Umbilical cord (tissue), 2 donors: ENCODE data around the gene MBP. TPM values are rescaled to one million over a fixed set of nuclear protein-coding genes. Genes with fewer than 3 reads are reported as not detected.

Source experiments
- DNase-seq: peaks from one replicate; pipeline ENCODE4 v3.0.0-alpha.2; 2015; ENCODE audit warnings: low spot score
- total RNA-seq: library from RNA; depleted of rRNA; stranded (reverse); fragments of >200 nt; gene quantifications from one replicate; pipeline ENCODE4 v1.2.3, GENCODE V29; 2014; ENCODE audit warnings: low replicate concordance; ENCODE audit not compliant: insufficient read depth

MBP gene
- total RNA-seq, 1 donor from 2014 or later, result 20.0 TPM

GRCh38 chr18:77066101-77066500 lies 66.5 kb downstream of the MBP start:
- DNase-seq, result no peak

- DNase-seq, result peak; percentile 57
Observed at GRCh38 chr18:77065221-77065981, 67.2 kb downstream of the MBP start.

GRCh38 chr18:77063260-77063659 lies 69.3 kb downstream of the MBP start:
- DNase-seq, result no peak

GRCh38 chr18:77062518-77063003 lies 70.0 kb downstream of the MBP start:
- no peak for DNase-seq

- no peak for DNase-seq
Observed at GRCh38 chr18:77061946-77062517, 70.6 kb downstream of the MBP start.

- DNase-seq, result no peak
Observed at GRCh38 chr18:77061281-77061945, 71.2 kb downstream of the MBP start.

- no peak for DNase-seq
Observed at GRCh38 chr18:77060151-77060550, 72.4 kb downstream of the MBP start.

GRCh38 chr18:77059294-77059916 lies 73.2 kb downstream of the MBP start:
- peak; percentile 32 for DNase-seq

GRCh38 chr18:77058290-77058835 lies 74.2 kb downstream of the MBP start:
- no peak for DNase-seq

GRCh38 chr18:77057006-77057395 lies 75.6 kb downstream of the MBP start:
- no peak for DNase-seq

GRCh38 chr18:77056344-77057005 lies 76.1 kb downstream of the MBP start:
- DNase-seq, result peak; percentile 45

GRCh38 chr18:77055429-77056300 lies 76.9 kb downstream of the MBP start:
- DNase-seq, result no peak

- DNase-seq, result peak; percentile 94
Observed at GRCh38 chr18:77054606-77055428, 77.8 kb downstream of the MBP start.

GRCh38 chr18:77054288-77054605 lies 78.3 kb downstream of the MBP start:
- no peak for DNase-seq

- DNase-seq, result no peak
Observed at GRCh38 chr18:77053616-77054287, 78.8 kb downstream of the MBP start.

GRCh38 chr18:77052983-77053309 lies 79.6 kb downstream of the MBP start:
- no peak for DNase-seq

- no peak for DNase-seq
Observed at GRCh38 chr18:77052297-77052982, 80.1 kb downstream of the MBP start.

- DNase-seq, result no peak
Observed at GRCh38 chr18:77051581-77052296, 80.8 kb downstream of the MBP start.
